SK-N-SH treated with all-trans-retinoic acid at 6 μM for 48 hours (cell line): ENCODE results near the gene OR6C6.

Source experiments
- ARNTL ChIP-seq: fragments of 450-650 bp; formaldehyde crosslinking; IDR thresholded peaks from 2 replicates; pipeline ENCODE4 v1.5.0; 2020; ENCODE audit warnings: low read depth, mild to moderate bottlenecking, moderate library complexity, borderline replicate concordance
- BACH2 ChIP-seq: fragments of 250-450 bp; sonication (Bioruptor Pico); IDR thresholded peaks from 2 replicates; pipeline ENCODE4 v1.9.0; 2021; ENCODE audit warnings: mild to moderate bottlenecking, borderline replicate concordance
- ISL1 ChIP-seq: fragments of 250-450 bp; sonication (Bioruptor Pico); IDR thresholded peaks from 2 replicates; pipeline ENCODE4 v2.1.2; 2022; ENCODE audit warnings: mild to moderate bottlenecking, moderate library complexity
- OSR1 ChIP-seq: fragments of 250-450 bp; sonication (Bioruptor Pico); IDR thresholded peaks from 2 replicates; pipeline ENCODE4 v1.8.0; 2022; ENCODE audit warnings: moderate library complexity, mild to moderate bottlenecking, inconsistent platforms
- PPARA ChIP-seq: fragments of 250-450 bp; sonication (Bioruptor Pico); IDR thresholded peaks from 2 replicates; pipeline ENCODE4 v1.5.0; 2020; ENCODE audit warnings: mild to moderate bottlenecking, borderline replicate concordance
- RARB ChIP-seq: fragments of 250-450 bp; sonication (Bioruptor Pico); IDR thresholded peaks from 2 replicates; pipeline ENCODE4 v1.8.0; 2021; ENCODE audit warnings: mild to moderate bottlenecking, moderate library complexity
- SNAI2 ChIP-seq: fragments of 250-450 bp; sonication (Bioruptor Pico); IDR thresholded peaks from 2 replicates; pipeline ENCODE4 v1.5.0; 2020; ENCODE audit warnings: mild to moderate bottlenecking, moderate library complexity
- ZFP3 ChIP-seq: fragments of 250-450 bp; sonication (Bioruptor Pico); IDR thresholded peaks from 2 replicates; pipeline ENCODE4 v1.5.0; 2020; ENCODE audit warnings: mild to moderate bottlenecking, moderate library complexity
- ZFP30 ChIP-seq: fragments of 450-650 bp; formaldehyde crosslinking; IDR thresholded peaks from 2 replicates; pipeline ENCODE4 v1.5.0; 2022; ENCODE audit warnings: mild to moderate bottlenecking, moderate library complexity
- ZNF8 ChIP-seq: fragments of 450-650 bp; formaldehyde crosslinking; IDR thresholded peaks from 2 replicates; pipeline ENCODE4 v1.5.0; 2020; ENCODE audit warnings: mild to moderate bottlenecking, moderate library complexity
- TF ChIP-seq, protein P1 (sequence below): fragments of 250-450 bp; sonication (Bioruptor Pico); IDR thresholded peaks from 2 replicates; pipeline ENCODE4 v1.5.1; 2020; ENCODE audit warnings: low read depth, mild to moderate bottlenecking, moderate library complexity
- TF ChIP-seq, protein P2 (sequence below): fragments of 250-450 bp; sonication (Bioruptor Pico); IDR thresholded peaks from 2 replicates; pipeline ENCODE4 v1.8.0; 2020; ENCODE audit warnings: mild to moderate bottlenecking, moderate library complexity, borderline replicate concordance
- TF ChIP-seq, protein P3 (sequence below): fragments of 250-450 bp; sonication (Bioruptor Pico); IDR thresholded peaks from 2 replicates; pipeline ENCODE4 v1.5.0; 2020; ENCODE audit warnings: mild to moderate bottlenecking, moderate library complexity
- TF ChIP-seq, protein P4 (sequence below): fragments of 250-450 bp; sonication (Bioruptor Pico); IDR thresholded peaks from 2 replicates; pipeline ENCODE4 v1.5.1; 2021; ENCODE audit warnings: mild to moderate bottlenecking, moderate library complexity

DNA sequence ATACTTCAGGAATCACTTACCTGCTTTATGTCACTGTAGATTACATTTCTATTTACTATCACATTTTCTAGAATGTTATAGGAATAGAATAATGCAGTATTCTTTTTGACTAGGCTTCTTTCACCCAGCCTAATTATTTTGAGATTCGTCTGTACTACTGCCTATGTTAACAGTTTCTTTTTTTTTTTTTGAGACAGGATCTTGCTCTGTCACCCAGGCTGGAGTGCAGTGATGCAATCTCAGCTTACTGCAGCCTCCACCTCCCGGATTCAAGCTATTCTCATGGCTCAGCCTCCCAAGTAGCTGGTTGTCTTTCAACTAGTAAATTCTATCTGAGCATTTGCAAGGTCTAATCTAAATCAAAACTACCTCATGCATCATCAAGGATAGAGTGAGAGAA lies 6.4 kb downstream of the OR6C6 start:
- TF ChIP-seq, protein P1, sequence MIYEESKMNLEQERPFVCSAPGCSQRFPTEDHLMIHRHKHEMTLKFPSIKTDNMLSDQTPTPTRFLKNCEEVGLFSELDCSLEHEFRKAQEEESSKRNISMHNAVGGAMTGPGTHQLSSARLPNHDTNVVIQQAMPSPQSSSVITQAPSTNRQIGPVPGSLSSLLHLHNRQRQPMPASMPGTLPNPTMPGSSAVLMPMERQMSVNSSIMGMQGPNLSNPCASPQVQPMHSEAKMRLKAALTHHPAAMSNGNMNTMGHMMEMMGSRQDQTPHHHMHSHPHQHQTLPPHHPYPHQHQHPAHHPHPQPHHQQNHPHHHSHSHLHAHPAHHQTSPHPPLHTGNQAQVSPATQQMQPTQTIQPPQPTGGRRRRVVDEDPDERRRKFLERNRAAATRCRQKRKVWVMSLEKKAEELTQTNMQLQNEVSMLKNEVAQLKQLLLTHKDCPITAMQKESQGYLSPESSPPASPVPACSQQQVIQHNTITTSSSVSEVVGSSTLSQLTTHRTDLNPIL (CRISPR knock-in tag): no peak
- TF ChIP-seq RARB (CRISPR knock-in tag): no peak
- no peak for TF ChIP-seq ZFP30 (CRISPR knock-in tag)
- no peak for TF ChIP-seq PPARA (CRISPR knock-in tag)
- TF ChIP-seq OSR1 (CRISPR knock-in tag): no peak
- no peak for TF ChIP-seq ISL1 (CRISPR knock-in tag)
- TF ChIP-seq, protein P2, sequence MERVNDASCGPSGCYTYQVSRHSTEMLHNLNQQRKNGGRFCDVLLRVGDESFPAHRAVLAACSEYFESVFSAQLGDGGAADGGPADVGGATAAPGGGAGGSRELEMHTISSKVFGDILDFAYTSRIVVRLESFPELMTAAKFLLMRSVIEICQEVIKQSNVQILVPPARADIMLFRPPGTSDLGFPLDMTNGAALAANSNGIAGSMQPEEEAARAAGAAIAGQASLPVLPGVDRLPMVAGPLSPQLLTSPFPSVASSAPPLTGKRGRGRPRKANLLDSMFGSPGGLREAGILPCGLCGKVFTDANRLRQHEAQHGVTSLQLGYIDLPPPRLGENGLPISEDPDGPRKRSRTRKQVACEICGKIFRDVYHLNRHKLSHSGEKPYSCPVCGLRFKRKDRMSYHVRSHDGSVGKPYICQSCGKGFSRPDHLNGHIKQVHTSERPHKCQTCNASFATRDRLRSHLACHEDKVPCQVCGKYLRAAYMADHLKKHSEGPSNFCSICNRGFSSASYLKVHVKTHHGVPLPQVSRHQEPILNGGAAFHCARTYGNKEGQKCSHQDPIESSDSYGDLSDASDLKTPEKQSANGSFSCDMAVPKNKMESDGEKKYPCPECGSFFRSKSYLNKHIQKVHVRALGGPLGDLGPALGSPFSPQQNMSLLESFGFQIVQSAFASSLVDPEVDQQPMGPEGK (CRISPR knock-in tag): no peak
- TF ChIP-seq ARNTL (CRISPR knock-in tag): no peak
- TF ChIP-seq, protein P3, sequence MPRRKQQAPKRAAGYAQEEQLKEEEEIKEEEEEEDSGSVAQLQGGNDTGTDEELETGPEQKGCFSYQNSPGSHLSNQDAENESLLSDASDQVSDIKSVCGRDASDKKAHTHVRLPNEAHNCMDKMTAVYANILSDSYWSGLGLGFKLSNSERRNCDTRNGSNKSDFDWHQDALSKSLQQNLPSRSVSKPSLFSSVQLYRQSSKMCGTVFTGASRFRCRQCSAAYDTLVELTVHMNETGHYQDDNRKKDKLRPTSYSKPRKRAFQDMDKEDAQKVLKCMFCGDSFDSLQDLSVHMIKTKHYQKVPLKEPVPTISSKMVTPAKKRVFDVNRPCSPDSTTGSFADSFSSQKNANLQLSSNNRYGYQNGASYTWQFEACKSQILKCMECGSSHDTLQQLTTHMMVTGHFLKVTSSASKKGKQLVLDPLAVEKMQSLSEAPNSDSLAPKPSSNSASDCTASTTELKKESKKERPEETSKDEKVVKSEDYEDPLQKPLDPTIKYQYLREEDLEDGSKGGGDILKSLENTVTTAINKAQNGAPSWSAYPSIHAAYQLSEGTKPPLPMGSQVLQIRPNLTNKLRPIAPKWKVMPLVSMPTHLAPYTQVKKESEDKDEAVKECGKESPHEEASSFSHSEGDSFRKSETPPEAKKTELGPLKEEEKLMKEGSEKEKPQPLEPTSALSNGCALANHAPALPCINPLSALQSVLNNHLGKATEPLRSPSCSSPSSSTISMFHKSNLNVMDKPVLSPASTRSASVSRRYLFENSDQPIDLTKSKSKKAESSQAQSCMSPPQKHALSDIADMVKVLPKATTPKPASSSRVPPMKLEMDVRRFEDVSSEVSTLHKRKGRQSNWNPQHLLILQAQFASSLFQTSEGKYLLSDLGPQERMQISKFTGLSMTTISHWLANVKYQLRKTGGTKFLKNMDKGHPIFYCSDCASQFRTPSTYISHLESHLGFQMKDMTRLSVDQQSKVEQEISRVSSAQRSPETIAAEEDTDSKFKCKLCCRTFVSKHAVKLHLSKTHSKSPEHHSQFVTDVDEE (CRISPR knock-in tag): no peak
- TF ChIP-seq, protein P4, sequence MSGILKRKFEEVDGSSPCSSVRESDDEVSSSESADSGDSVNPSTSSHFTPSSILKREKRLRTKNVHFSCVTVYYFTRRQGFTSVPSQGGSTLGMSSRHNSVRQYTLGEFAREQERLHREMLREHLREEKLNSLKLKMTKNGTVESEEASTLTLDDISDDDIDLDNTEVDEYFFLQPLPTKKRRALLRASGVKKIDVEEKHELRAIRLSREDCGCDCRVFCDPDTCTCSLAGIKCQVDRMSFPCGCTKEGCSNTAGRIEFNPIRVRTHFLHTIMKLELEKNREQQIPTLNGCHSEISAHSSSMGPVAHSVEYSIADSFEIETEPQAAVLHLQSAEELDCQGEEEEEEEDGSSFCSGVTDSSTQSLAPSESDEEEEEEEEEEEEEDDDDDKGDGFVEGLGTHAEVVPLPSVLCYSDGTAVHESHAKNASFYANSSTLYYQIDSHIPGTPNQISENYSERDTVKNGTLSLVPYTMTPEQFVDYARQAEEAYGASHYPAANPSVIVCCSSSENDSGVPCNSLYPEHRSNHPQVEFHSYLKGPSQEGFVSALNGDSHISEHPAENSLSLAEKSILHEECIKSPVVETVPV (CRISPR knock-in tag): no peak
- TF ChIP-seq ZFP3 (CRISPR knock-in tag): no peak
- TF ChIP-seq BACH2: no peak
- TF ChIP-seq ZNF8: no peak
- TF ChIP-seq SNAI2 (CRISPR knock-in tag): no peak
